Colon (tissue), 2 donors: ENCODE results near the gene FAM120B.

ENCODE experiments used
- FAIRE-seq: peaks from 2 replicates; lab custom pipeline; 2012; peaks lifted over from hg19 to GRCh38; lab: Jason Lieb, UNC
- donor health status: control.
- donor health status: control.

Gene FAM120B

GRCh38 chr6:170420791-170421776, 114.5 kb downstream of the FAM120B start:
- no peak for FAIRE-seq

DNA sequence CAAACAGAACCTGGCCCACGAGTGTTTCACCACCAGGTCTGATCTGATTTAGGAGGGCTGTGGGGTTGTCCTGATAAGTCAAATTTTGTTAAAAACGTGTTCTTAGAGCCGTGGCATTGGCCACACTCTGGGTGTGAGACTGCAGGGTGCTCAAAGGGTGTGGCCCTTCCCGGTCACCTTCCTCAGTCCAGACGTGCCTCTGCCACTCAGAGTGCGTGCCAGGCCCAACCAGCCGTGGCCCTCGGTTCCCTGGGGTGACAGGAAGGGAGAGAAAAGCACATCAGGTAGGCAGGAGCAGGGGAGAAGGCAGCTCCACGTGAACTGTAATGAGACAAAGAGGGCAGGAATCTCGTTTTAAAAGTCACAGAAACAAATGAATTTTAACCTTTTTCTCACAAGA, 115.4 kb downstream of the FAM120B start:
- no peak for FAIRE-seq

DNA sequence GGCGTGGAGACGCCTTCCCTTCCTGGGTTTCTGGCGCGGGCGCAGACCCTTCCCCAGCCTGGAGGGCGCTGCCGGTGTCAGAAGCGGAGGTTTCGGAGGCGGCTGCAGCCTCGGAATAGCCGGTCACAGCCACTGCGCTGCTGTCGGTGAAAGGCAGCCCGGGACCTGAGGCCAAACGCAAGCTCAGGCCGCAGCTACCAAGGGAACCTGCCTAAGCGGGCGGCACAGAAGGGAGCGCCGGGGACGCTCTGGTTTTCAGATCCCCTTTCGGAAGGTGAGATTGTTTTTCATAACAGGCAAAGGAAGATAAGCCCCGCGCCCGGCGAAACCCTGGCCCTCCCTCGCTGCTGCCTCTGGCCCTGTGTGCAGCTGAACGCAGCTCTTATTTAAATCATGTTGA, 116.5 kb downstream of the FAM120B start:
- no peak for FAIRE-seq

DNA sequence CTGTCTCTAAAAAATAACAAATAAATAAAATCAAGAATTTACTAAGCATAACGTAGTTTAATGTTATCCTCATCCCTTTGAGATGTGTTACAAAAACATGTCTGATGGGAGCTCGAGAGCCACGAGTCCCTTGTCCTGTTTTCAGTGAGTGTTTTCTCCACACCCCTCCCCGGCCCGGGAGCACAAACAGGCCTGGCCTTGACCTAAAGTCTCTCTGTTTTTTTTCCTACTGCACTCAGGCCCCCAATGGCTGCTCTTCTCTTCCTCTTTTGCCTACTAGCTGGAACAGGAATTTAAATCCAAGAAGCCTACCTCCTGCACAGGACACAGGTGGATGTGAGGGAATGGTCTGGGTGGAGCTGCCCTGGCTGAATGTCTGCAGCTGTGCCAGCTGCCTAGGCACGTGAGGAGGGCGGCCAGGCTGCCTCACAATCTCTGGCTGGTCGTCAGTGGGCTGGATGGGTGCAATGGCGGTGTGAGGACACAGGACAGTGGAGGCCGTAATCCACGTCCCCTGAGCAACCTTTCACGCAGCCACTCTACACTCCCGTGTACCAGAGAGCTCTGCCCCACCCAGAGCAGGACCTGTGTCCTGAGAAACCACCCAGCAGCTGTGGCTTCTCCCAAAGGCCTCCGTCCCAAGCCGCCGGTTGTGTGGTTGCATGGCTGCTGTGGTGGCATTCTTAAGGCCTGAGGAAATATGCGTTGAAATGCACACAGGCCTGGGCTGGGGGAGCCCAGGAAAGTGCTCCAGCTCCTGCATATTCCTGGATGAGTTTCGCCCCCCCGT, 117.5 kb downstream of the FAM120B start:
- FAIRE-seq = no peak

DNA sequence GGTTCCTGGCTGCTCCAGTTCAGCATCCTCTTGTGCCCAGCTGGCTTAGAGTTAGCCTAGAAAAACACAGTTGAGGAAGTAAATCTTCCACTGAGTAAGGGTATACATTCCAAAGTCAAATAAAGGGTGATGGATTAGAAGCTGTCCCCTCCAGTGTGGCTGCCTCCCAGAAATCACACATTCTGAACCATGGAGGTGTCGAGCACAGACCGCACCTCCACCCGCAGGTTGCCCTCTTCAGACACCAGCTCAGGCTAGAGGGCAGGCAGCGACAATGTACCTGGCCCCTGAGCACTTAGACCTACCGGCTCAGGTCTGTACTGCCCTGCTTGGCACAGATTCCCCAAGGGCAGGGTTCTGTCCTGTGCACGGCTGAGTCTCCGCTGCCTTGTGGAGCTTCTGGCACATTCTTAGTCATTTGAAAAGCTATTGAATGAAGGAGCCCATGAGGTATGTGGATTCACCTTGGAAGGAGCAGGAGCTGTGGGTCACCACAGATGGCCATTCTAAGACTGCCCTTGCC, 118.1 kb downstream of the FAM120B start:
- FAIRE-seq = no peak

- no peak for FAIRE-seq
These were observed 122.9 kb downstream of the FAM120B start for GRCh38 chr6:170429450-170429849.

- no peak for FAIRE-seq
These were observed 126.9 kb downstream of the FAM120B start for GRCh38 chr6:170433163-170434116.

DNA sequence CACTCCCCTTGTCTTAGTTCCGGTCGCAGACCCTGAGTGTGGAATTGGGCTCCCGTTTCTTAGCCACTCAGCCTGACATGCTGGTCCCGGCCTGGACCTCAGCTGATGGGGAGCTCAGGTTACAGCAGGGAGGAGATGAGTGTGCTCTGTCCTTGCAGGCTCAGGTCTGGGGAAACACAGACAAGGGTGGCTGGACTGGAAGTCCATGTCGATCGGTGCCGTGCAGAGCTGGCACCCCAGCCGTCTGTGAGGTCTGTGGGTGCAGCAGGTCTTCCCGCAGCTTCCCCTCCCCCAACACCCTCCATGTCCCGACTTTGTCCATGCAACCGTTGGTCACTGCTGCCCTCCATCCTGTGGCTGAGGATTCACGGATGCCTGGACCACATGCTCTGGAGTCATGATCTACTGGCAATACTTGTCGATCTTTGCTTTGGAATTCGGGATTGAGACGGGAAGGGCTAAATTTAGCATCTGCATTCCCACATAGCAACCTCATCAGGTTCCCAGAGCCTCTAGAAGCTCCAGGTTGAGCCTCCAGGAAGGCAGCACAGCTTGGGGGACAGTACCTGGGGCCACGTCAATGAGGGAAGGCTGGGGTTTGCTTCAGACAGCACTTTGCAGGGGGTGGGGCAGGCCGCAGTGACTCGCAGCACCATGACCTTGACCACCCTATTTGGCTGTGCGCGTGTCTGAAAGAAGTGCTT, 127.7 kb downstream of the FAM120B start:
- no peak for FAIRE-seq

DNA sequence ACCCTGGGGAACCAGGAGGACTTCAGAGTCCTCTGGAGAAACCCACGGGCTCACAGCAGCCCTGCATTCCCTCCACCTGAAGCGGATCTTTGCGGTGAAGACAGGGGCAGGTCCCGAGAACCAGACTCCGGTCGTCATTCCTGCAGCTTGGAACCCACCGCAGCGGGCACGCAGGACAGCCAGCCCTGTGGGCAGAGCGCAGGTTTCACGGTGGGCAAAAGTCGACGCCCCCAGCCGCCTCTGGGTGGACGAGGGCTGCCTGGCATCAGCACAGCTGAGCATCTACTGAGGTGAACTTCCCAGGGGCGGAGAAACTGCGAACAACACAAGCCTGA, 128.2 kb downstream of the FAM120B start:
- FAIRE-seq = no peak

GRCh38 chr6:170435766-170436165, 129.2 kb downstream of the FAM120B start:
- no peak for FAIRE-seq

GRCh38 chr6:170436209-170436809, 129.8 kb downstream of the FAM120B start:
- FAIRE-seq = no peak

DNA sequence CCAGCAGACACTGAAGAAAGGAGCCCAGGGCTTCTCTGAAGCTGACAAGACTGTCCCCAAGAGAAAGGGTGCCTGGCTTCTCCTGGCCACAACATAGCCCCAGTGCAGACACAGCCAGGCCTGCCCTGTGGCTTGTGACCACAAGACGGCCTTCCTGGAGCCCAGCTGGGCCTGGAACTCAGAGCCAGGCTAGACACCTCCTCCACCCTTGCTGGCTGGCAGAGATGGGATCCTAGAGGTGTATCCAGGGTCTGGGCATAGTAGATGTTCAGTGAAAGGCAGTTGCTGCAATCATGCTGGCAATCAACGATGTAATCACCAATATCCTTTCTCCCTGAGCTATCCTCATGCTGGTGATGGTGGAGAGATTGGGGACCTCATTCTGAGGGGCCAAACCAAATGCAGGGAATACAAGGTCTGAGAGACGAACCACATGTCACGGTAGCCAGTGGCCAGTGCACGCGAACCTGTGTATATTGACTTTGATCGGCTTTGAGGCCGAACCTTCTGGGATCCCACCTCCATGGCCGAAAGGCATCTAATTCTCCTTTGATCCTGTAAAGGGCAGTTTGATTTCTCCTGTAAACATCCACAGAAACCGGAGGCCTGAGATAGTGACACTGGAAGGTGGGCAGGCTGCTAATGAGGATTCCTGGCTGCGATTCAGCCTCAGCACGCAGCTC, 131.3 kb downstream of the FAM120B start:
- FAIRE-seq = no peak

DNA sequence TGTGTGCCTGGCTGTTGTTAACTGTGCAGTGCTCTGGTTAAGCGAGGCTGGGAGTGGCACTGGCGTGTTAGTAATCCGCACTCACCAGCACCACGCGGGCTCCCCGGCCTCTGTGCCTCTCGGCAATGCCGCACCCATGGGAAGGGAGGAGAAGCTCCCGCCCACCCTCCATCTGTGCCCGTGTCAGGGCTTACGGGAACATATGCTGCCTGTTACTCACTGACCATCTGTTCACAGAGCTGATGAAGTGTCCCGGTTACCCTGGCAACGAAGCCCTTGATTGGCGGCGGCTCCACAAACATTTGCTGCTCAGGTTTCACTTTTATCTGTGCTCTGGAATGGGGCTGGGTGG, 131.8 kb downstream of the FAM120B start:
- FAIRE-seq = no peak

DNA sequence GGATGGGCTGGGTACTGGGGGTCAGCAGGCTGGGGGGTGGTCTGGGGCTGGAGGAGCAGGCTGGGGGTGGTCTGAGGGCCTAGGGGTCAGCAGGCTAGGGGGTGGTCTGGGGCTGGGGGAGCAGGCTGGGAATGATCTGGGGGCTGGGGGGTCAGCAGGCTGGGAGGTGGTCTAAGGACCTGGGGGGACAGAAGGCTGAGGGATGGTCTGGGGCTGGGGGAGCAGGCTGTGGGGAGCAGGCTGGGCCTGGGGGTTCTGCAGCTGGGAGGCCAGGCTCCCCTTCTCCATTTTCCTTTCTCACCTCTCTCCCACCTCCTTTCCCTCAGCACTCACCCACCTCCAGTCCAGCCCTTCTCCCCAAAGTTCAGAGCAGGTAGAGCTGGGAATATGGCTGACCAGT, 132.3 kb downstream of the FAM120B start:
- no peak for FAIRE-seq

DNA sequence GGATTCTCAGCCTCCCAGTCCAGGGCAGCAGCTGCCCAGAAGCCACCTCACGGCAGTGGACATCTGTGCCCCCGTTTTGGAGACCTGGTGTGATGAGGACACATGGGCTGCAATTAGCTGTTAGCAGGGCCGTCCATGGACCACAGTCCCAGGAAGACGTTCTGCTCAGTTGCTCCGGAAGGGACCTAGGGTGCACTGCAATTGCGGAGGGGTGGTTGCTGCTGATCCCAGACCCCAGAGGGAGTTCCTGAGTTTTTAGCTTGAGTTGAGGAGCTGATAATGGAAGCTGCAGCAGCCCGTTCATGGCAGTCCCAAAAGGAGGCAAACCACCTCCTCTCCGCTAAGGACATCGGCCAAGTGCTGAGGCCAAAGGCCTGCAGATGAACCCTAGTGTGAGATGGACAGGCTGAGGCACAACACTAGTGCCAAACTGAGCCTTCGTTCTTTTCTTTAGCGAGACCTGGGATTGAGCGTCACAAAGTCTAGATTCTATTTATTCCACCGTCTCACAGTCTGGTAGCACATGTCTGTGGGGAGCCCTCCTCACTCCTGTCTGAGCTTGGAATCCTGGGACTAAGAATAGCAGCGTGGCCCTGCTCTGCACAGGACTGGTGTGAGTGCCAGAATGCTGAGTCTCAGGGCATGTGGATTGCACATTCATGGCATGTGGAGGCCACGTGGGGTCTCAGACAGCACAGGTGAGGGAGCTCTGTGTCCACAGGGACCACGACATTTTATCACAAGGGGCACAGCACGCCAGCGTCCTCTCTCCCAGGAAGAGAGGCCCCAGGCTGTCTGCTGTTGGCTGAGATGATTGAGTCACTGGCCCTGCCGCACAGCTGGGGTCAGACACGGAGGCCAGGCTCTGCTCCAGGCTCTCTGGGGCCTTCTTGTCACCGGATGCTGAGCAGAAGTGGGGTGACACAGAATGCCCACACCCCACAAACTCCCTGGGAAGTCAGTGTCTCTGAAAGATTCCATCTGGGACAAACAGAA, 133.1 kb downstream of the FAM120B start:
- no peak for FAIRE-seq

- FAIRE-seq = no peak
These were observed 133.9 kb downstream of the FAM120B start for GRCh38 chr6:170440437-170440836.

- FAIRE-seq = no peak
These were observed 134.8 kb downstream of the FAM120B start for GRCh38 chr6:170441316-170441715.

DNA sequence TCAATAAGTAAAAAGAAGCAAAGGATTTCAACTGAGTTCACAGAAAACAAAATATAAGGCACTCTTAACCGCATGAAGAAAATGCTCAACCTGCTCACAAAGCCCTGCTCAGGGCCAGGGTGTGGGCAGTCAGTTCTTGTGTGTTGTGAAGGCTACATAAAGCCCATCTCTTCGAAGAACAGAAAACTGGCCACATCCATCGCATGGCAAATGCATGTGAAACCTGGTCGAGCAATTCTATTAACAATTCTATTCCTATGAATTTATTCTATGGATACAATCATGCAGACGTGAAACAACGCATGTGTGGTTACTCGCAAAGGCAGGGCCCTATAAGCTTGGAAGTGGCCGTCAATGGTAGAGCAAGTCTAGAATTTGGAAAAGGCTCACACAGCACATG, 136.0 kb downstream of the FAM120B start:
- no peak for FAIRE-seq

DNA sequence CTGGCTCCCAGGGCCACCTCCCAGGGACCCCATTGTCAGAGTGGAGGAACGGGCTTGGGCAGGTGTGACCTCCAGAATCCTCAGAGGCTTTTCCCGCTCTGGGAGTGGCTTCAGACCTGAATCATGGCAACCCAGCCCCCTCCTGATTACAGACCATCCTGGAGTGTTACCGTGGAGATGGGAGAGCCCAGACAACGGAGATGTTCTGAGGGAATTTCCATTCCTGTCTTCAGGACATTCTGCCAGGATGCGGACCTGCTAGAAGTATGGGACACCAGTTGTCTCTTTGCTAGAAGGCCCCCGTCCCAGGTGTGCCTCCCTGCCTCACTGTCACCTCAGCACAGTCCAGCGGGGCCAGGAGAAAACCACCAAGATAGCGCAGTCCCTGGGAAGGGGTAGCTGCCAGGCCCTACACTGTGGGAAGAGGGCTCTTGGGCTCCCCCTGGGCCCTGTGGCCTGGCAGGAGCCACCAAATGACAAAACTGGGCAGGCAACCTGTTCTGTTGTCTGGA, 136.6 kb downstream of the FAM120B start:
- FAIRE-seq = no peak
